HG03457 (cell line): ENCODE measurements around the gene EIF4E1B.

Source experiments
- ATAC-seq: cut with Tn5 transposase; IDR thresholded peaks from one replicate; pipeline ENCODE4 v1.9.1; 2021; ENCODE audit warnings: moderate number of reproducible peaks; ENCODE audit not compliant: unreplicated experiment

Gene EIF4E1B

GRCh38 chr5:176606032-176606431 lies 24.4 kb upstream of the EIF4E1B start:
- ATAC-seq, result no peak

DNA sequence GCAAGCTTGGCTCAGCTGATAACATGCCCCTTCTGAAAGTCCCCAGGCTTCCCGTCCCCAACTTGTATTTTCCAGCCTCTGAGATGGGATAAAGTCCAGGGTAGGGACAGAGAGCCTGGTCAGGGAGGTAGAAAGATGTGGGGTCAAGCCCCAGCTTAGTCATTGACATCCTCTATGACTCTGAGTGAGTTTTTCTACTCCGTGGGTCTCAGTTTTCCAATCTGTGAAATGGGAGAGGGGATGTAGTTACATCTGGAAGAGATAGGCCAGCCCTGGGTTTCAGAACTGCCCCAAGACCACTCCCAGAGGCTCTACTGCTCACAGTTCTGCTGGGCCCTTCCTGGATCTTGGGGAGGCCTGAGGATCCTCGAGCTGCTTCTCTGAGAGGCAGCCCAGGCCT lies 23.6 kb upstream of the EIF4E1B start:
- no peak for ATAC-seq

- ATAC-seq, result no peak
Measured at GRCh38 chr5:176608142-176608705, 22.3 kb upstream of the EIF4E1B start.

DNA sequence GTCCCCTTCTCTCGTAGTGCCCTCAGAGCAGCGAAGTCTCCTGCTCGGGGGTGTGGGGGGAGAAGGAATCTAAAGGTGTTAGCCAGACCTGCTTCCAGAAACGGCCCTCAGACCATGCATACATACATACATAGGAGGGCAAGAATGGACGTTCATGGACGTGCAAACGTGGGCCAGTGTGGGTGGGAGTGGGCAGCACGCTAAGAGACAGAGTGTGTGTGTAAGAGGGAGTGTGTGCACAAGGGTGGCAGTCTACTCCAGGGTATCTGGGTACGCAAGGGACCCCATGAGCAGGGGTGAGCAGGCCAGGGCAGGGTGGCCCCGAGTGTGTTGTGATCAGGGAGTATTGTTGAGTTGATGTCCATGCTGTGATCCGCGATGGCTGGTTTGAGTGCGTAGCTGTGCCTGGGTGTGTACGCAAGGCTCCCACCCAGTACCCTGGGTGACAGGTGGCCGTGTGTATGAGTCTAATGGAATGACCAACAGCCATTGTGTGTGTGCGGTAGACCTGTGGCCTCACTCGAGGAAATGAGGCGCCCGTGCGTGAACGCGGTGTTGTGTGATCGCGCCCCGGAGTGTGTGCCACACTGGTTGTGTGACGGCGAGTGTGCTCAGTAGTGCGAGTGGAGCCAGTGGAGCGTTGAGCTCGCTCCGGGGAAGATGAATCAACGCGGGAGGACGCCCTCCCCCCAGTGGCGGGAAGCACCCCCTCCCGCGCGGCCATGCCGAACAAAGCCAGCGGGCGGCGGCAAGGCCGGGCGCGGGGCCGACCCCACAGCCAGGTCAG lies 21.3 kb upstream of the EIF4E1B start:
- ATAC-seq, result peak; percentile 20

GRCh38 chr5:176609724-176610434 lies 20.6 kb upstream of the EIF4E1B start, which contains the start of gene GPRIN1:
TSS of gene GPRIN1 (minus strand) at chr5:176610156. CDS start at chr5:176599834, 10,322 bp downstream.
- peak; percentile 61 for ATAC-seq

- ATAC-seq, result no peak
Measured at GRCh38 chr5:176610435-176610773, 20.1 kb upstream of the EIF4E1B start.

GRCh38 chr5:176611435-176611834 lies 19.0 kb upstream of the EIF4E1B start:
- ATAC-seq, result no peak

DNA sequence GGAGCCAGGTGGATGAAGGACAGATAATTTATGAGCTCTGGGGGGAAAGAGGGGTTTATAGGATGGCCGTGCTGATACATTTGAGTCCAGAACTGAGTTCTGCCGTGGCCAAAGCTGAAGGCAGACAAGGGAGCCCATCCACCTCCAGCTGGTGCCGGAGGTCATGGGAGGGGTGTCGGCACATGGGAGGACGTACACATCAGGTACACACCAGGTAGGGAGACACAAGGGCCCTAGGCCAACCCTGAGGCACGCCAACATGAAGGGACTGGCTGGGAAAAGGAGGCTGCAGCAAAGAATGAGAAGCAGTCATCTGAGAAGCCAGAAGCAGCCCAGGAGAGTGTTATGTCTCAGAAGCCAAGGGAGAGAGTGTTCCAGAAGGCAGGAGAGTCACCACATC lies 18.5 kb upstream of the EIF4E1B start:
- no peak for ATAC-seq

DNA sequence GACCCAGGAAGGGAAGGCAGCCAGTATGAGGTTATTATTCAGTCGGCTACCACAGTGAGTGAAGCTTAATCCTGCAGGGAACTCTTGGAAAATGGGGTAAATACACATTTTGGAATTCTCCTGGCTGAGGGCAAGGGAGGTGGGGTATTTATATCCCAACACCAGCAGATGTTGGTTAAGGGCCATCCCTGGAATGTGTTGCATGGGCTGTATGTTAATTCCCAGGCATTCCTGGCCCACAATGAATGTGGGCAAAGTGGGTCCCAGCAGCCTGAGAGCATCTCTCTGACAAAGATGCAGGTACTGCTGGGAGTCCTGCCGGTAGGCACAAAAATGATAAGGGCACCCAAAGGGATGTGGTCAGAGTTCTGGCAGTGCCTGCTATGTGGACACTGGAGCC lies 17.6 kb upstream of the EIF4E1B start:
- no peak for ATAC-seq

DNA sequence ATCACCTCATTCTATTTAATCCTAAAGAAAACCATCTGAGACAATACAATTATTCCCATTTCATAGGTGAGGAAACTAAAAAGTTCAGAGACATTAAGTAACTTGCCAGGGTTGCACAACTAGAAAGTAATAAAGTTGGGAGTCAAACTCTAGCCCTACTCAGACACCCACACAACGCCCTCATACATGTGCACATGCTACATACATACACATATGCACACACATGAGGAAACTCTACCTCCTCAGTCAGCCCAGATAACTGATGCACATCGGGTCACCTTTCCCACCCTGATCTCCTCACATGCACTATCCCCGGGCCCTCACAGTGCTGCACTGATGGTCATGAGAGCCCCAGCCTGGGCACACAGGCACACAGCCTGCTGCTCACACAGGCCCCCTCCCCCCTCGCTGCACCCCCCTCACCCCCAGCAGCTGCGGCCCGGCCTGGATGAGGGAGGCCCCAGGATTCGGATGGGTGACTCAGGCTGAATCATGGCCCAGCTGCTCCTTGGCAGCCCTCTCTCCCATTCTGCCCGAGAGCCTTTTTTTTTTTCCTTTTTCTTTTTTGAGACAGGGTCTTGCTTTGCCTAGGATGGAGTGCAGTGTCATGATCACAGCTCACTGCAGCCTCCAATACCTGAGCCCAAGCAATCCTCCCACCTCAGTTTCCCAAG lies 15.5 kb upstream of the EIF4E1B start:
- no peak for ATAC-seq

GRCh38 chr5:176616511-176616910 lies 14.0 kb upstream of the EIF4E1B start:
- no peak for ATAC-seq

- no peak for ATAC-seq
Measured at GRCh38 chr5:176618783-176619182, 11.7 kb upstream of the EIF4E1B start.

GRCh38 chr5:176619203-176619568 lies 11.3 kb upstream of the EIF4E1B start:
- no peak for ATAC-seq

GRCh38 chr5:176619569-176620332 lies 10.7 kb upstream of the EIF4E1B start:
- no peak for ATAC-seq

DNA sequence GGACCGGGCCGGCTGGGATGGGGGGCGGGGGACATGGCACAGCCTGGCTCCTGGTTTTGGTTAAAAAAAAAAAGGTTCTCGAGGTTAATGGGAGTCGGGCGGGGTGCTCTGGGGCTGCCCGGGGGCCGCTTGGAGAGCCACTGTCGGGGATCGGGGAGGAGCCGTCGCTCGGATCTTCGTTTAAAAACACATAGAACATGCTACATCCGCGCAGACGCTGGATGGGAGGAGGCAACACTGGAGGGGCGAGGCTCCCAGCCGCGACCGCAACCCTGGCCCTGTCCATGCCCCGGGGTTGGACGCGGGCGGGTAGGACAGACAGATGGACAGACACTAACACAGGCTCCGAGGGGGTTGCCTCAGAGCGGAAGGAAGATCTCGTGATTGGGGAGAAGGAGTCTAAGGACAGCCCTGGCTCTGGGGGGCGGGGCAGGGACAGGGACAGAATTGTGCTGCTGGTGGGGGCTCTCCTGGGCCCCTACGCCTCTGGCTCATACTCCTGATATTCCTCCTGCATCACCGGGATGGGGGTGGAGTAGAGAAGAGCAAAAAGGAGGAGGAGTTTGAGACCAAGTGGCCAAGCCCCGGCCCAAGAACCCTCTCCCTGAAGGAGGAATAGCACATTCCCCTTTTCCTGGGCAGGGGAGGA lies 10.0 kb upstream of the EIF4E1B start:
- ATAC-seq, result no peak

- no peak for ATAC-seq
Measured at GRCh38 chr5:176621661-176622079, 8.8 kb upstream of the EIF4E1B start.

GRCh38 chr5:176624142-176624541 lies 6.3 kb upstream of the EIF4E1B start:
- ATAC-seq, result no peak

DNA sequence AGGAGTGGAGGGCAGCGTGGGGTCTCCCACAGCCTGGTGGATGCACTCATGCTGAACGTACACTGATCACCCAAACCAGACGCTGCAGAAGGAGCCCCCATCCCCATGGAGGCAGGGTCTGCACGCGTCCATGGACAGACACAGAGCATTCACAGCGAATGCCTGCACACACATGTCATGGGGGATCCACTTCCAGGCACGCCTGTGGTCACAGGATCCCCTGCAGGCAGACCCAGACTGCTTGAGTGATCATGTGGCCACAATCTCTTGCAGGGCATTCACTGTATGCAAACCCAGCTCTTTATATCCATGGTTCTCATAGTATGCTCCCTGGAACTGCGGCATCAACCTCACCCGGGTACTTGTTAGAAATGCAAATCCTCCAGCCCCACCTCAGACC lies 5.5 kb upstream of the EIF4E1B start:
- no peak for ATAC-seq

DNA sequence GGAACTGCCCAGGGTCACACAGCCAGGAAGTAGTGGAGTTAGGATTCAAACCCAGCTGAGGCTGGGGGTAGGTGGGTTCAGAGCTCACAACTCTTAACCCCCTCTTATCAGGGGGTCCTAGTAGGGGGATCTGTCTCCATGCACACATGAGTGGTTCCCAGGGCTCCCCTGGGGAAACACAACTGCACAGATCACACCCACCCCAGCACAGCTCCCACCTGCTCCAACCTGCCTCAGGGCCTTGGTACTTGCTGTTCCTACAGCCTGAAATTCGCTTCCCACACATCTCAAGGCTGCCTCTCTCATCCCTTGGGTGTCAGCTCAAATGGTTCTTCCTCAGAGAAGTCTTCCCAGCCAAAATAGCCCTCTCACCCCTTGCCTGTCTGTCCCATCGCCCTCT lies 5.0 kb upstream of the EIF4E1B start:
- ATAC-seq, result no peak
